GM12878 (cell line): Measurements from ENCODE around the gene ARL15. TPM values are rescaled to one million over a fixed set of nuclear protein-coding genes. Genes with fewer than 3 reads are reported as not detected.

Experiments used
- FOS ChIP-seq: IDR thresholded peaks from 3 replicates; pipeline ENCODE4 v1.6.1; 2011; ENCODE audit warnings: borderline replicate concordance; ENCODE audit not compliant: insufficient read length; ENCODE audit errors: extremely low read depth
- GATAD2B ChIP-seq: fragments of 450-650 bp; conservative IDR thresholded peaks from 2 replicates; pipeline ENCODE4 v1.6.1; 2017; ENCODE audit warnings: low read depth, mild to moderate bottlenecking, moderate library complexity
- HDGF ChIP-seq: fragments of 450-650 bp; IDR thresholded peaks from 2 replicates; pipeline ENCODE4 v1.6.1; 2016; ENCODE audit warnings: antibody characterized with exemption
- KLF5 ChIP-seq: fragments of 450-650 bp; IDR thresholded peaks from 2 replicates; pipeline ENCODE4 v1.6.1; 2014; ENCODE audit warnings: mild to moderate bottlenecking; ENCODE audit not compliant: partially characterized antibody
- LARP7 ChIP-seq: fragments of 450-650 bp; IDR thresholded peaks from 2 replicates; pipeline ENCODE4 v1.6.1; 2017; ENCODE audit warnings: mild to moderate bottlenecking
- MEF2B ChIP-seq: fragments of 450-650 bp; IDR thresholded peaks from 2 replicates; pipeline ENCODE4 v1.6.1; 2018; ENCODE audit warnings: mild to moderate bottlenecking, moderate library complexity; ENCODE audit not compliant: partially characterized antibody, poor library complexity, severe bottlenecking
- NFYB ChIP-seq: IDR thresholded peaks from 2 replicates; pipeline ENCODE4 v1.6.1; 2011; ENCODE audit warnings: low read depth, mild to moderate bottlenecking, low read length, improper control_type of control experiment, moderate library complexity; ENCODE audit not compliant: insufficient read depth
- PAX5 ChIP-seq: IDR thresholded peaks from 2 replicates; pipeline ENCODE4 v1.6.1; 2011; ENCODE audit warnings: low read depth, low read length, borderline replicate concordance
- POU2F2 ChIP-seq: IDR thresholded peaks from 3 replicates; pipeline ENCODE4 v1.6.1; 2011; ENCODE audit warnings: low read depth, mild to moderate bottlenecking, low read length, borderline replicate concordance
- RAD21 ChIP-seq: IDR thresholded peaks from 2 replicates; pipeline ENCODE4 v1.6.1; 2011; ENCODE audit warnings: mild to moderate bottlenecking, low read depth, low read length, moderate library complexity; ENCODE audit not compliant: insufficient read depth
- RCOR1 ChIP-seq: conservative IDR thresholded peaks from 2 replicates; pipeline ENCODE4 v1.6.1; 2012; ENCODE audit warnings: low read depth, low read length, improper control_type of control experiment
- REST ChIP-seq: IDR thresholded peaks from 2 replicates; pipeline ENCODE4 v1.6.1; 2012; ENCODE audit warnings: mild to moderate bottlenecking, low read depth, low read length
- SP1 ChIP-seq: IDR thresholded peaks from one replicate; pipeline ENCODE4 v1.6.1; 2011; ENCODE audit warnings: low read depth, low read length
- SPI1 ChIP-seq: IDR thresholded peaks from 2 replicates; pipeline ENCODE4 v1.6.1; 2011; ENCODE audit warnings: low read depth, mild to moderate bottlenecking, low read length, moderate library complexity, borderline replicate concordance; ENCODE audit not compliant: insufficient read depth
- SREBF1 ChIP-seq: IDR thresholded peaks from 2 replicates; pipeline ENCODE4 v1.6.1; 2012; ENCODE audit warnings: mild to moderate bottlenecking, low read length
- ZNF592 ChIP-seq: fragments of 450-650 bp; IDR thresholded peaks from 2 replicates; pipeline ENCODE4 v1.6.1; 2017; ENCODE audit warnings: mild to moderate bottlenecking, moderate library complexity
- ZNF622 ChIP-seq: fragments of 450-650 bp; IDR thresholded peaks from 2 replicates; pipeline ENCODE4 v1.6.1; 2017; ENCODE audit warnings: mild to moderate bottlenecking, inconsistent platforms
- ZSCAN29 ChIP-seq: fragments of 450-650 bp; IDR thresholded peaks from 2 replicates; pipeline ENCODE4 v1.6.1; 2017; ENCODE audit warnings: mild to moderate bottlenecking, moderate library complexity
- polyA plus RNA-seq, 11 experiments: library from polyadenylated mRNA; depleted of rRNA in 4 of 11; unstranded in 6 of 11; stranded (reverse) in 5 of 11; fragments of >200 nt; fragmentation: Nextera tagmentation in 4 of 11; fragmentation: Illumina TruSeq in 1 of 11; extraction: Ambion mirVana in 4 of 11; extraction: Trizol in 1 of 11; gene quantifications; 1 replicate in 1 of 11; 2 replicates in 10 of 11; pipeline versions ENCODE4 v1.2.1 to v1.2.3, GENCODE V29; 2011 to 2016; ENCODE audit warnings: inconsistent platforms in 2 of 11, missing spikeins in 2 of 11, low read depth in 1 of 11
- total RNA-seq, 4 experiments: library from RNA; depleted of rRNA in 3 of 4; stranded (reverse); fragments of >200 nt in 3 of 4; fragmentation: Illumina TruSeq in 1 of 4; extraction: Trizol in 1 of 4; gene quantifications; 2 replicates each; pipeline versions ENCODE4 v1.2.1 to v1.2.3, GENCODE V29; 2013 to 2021
- TF ChIP-seq, protein P1 (sequence below): fragments of 450-650 bp; IDR thresholded peaks from 2 replicates; pipeline ENCODE4 v1.6.1; 2017; ENCODE audit warnings: mild to moderate bottlenecking, moderate library complexity

Gene ARL15
- total and polyA plus RNA-seq, 10 of the 15 experiments (the other 5 are each of a cell fraction or from before 2014, with no cell fraction given): 3.6 to 11.0 (median 7.7) TPM

- no peak for TF ChIP-seq ZNF592
- peak; percentile 77 for TF ChIP-seq NFYB
- peak; percentile 49; the same call in 1 of the 2 replicates for TF ChIP-seq GATAD2B
- peak; percentile 77 for TF ChIP-seq HDGF
- no peak for TF ChIP-seq SPI1
- TF ChIP-seq RCOR1: no peak
- TF ChIP-seq FOS: peak; percentile 10
- TF ChIP-seq, protein P1, sequence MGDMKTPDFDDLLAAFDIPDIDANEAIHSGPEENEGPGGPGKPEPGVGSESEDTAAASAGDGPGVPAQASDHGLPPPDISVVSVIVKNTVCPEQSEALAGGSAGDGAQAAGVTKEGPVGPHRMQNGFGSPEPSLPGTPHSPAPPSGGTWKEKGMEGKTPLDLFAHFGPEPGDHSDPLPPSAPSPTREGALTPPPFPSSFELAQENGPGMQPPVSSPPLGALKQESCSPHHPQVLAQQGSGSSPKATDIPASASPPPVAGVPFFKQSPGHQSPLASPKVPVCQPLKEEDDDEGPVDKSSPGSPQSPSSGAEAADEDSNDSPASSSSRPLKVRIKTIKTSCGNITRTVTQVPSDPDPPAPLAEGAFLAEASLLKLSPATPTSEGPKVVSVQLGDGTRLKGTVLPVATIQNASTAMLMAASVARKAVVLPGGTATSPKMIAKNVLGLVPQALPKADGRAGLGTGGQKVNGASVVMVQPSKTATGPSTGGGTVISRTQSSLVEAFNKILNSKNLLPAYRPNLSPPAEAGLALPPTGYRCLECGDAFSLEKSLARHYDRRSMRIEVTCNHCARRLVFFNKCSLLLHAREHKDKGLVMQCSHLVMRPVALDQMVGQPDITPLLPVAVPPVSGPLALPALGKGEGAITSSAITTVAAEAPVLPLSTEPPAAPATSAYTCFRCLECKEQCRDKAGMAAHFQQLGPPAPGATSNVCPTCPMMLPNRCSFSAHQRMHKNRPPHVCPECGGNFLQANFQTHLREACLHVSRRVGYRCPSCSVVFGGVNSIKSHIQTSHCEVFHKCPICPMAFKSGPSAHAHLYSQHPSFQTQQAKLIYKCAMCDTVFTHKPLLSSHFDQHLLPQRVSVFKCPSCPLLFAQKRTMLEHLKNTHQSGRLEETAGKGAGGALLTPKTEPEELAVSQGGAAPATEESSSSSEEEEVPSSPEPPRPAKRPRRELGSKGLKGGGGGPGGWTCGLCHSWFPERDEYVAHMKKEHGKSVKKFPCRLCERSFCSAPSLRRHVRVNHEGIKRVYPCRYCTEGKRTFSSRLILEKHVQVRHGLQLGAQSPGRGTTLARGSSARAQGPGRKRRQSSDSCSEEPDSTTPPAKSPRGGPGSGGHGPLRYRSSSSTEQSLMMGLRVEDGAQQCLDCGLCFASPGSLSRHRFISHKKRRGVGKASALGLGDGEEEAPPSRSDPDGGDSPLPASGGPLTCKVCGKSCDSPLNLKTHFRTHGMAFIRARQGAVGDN: no peak
- TF ChIP-seq PAX5: 0 out of 2 replicates have a peak, but pooled peaks have one; percentile 6
- TF ChIP-seq ZSCAN29: no peak
- peak; percentile 30 for TF ChIP-seq KLF5
- TF ChIP-seq REST: 0 out of 2 replicates have a peak, but pooled peaks have one; percentile 16
- TF ChIP-seq SREBF1: no peak
- peak; percentile 96 for TF ChIP-seq POU2F2
- TF ChIP-seq RAD21: no peak
- peak; percentile 72 for TF ChIP-seq SP1
- TF ChIP-seq MEF2B: no peak
- no peak for TF ChIP-seq ZNF622
- TF ChIP-seq LARP7: no peak
These were observed at the start of gene ARL15 (continued) for GRCh38 chr5:54310433-54311175.
